ENCODE results near the gene DCP1B.

DNA sequence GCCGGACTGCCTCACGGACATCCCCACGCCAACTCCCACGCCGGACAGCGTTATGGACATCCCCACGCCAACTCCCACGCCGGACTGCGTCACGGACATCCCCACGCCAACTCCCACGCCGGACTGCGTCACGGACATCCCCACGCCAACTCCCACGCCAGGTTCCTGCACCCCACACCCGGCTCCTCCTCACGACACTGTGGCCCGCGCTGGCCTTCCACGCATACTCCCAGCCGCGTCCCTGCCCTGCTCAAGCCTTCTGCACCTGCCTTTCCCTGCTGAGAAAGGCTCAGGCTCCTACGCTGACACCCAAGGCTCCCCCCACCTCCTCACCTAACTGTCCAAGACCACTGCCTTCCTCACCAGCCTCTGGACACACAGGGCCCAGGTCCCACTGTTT, 95.5 kb downstream of the DCP1B start:
- TF ChIP-seq GATA2 (IDR thresholded peaks at IDR 0.05; ENCODE audit: low read depth, low read length) (no peak), GATA3 (IDR thresholded peaks at IDR 0.05; ENCODE audit: low read depth, low read length) (no peak)

Measured in SH-SY5Y (cell line).